Activated naive CD4-positive, alpha-beta T cell treated with anti-CD3 and anti-CD28 coated beads, Interleukin-2, amount 10 ng/mL, durations not matched to agents 7 days and 5 days (primary cell): ENCODE results near the gene CACNB4.
"Not testable (repeated sequence)": the region's sequence is repeated elsewhere in the genome, so short reads cannot be mapped to it uniquely, and the experiment has no call there.

Experiments
- CTCF ChIA-PET: fragments of 350-600 bp; sonication (Branson Sonifier 250); formaldehyde crosslinking; loops from one replicate; lab custom pipeline; 2021; ENCODE audit warnings: antibody characterized with exemption; lab: Charles Lee
- DNase-seq: peaks from one replicate; pipeline ENCODE4 v3.0.0-alpha.2; 2020
- H3K27ac Mint-ChIP-seq: one replicate; pipeline ENCODE4 v1.8.0; 2021; ENCODE audit warnings: mild to moderate bottlenecking, moderate library complexity, mixed read lengths
- H3K27me3 Mint-ChIP-seq: one replicate; pipeline ENCODE4 v1.8.0; 2021; ENCODE audit warnings: mild to moderate bottlenecking, mixed read lengths
- H3K36me3 Mint-ChIP-seq: one replicate; pipeline ENCODE4 v1.8.0; 2021; ENCODE audit warnings: mixed read lengths
- H3K4me1 Mint-ChIP-seq: one replicate; pipeline ENCODE4 v1.8.0; 2021; ENCODE audit warnings: mixed read lengths
- H3K4me3 Mint-ChIP-seq: one replicate; pipeline ENCODE4 v1.8.0; 2021; ENCODE audit warnings: mild to moderate bottlenecking, moderate library complexity, mixed read lengths
- H3K9me3 Mint-ChIP-seq: one replicate; pipeline ENCODE4 v1.8.0; 2021; ENCODE audit warnings: mixed read lengths

CACNB4 gene

DNA sequence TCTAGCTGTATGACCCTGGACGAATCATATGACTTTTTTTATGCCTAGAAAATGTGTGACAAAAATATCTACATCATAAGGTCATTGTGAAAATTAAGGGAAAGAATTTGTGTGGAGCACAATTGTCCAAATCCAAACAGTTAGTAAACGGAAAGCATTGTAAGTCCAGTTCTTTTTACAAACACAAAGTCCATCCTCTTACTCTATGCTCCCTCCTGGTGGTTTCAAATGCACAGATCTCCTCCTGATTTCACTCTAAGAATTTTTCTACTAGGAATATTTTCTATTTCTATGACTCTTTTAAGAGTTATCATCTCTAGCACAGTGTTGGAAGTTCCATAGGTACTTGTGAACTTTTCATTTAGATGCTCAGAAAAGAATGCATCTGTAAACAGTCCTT lies 145.4 kb downstream of the CACNB4 start:
- Mint-ChIP-seq H3K9me3 (no peaks in the 10 kb centered on the region), H3K27me3 (peaks cover 14% of the 10 kb centered on the region), H3K4me3 (no peak overlapping the region), H3K36me3 (no peaks in the 10 kb centered on the region), H3K4me1 (no peaks in the 10 kb centered on the region), H3K27ac (no peak overlapping the region)
- DNase-seq = no peak
- CTCF ChIA-PET = interaction anchor here (1.1 kb wide), 1 partner anchor 39 kb away, joined by 3 read pairs; no protein-coding TSS in a partner anchor

DNA sequence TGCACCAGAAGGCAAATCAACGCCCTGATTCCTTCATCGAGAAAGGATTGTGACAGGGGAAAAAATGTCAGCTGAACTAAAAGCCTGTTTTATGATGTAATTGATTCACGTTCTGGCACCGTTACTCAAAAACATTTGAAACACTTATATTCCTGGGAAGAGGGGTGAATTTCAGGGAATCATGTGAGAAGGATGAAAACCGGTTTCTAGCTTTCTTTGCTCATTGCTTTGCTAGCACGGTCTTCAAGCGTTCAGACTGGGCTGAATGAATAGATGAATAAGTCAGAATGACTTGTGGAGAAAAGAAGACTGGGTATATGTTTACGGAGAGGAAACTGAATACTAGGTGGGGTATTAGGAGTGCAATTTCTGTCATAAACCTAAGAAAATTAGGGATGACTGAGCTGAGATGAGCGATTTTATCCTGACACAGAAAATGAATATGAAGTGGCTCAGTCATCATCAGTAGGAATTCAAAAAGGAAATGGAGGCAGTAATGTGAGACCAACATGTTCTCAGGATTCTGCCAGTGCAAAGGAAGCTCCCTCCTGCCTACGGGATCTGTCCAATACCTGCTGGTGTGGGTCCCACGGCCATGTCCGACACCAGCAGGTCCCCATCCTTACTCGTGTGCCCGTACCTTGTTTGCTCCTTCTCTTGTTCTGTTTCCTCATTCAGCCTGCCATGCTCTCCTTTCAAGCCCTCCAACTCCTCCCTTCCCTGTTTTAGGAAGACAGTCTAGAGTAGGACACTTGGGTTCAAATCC lies 146.0 kb downstream of the CACNB4 start:
- H3K36me3 Mint-ChIP-seq = no peaks in the 10 kb centered on the region
- no peaks in the 10 kb centered on the region for H3K9me3 Mint-ChIP-seq
- CTCF ChIA-PET = interaction anchor here (1.1 kb wide), 1 partner anchor 40 kb away, joined by 3 read pairs; no protein-coding TSS in a partner anchor
- no peak for DNase-seq
- H3K27ac Mint-ChIP-seq = no peak overlapping the region
- H3K4me3 Mint-ChIP-seq = no peak overlapping the region
- H3K27me3 Mint-ChIP-seq = peaks cover 17% of the 10 kb centered on the region
- no peaks in the 10 kb centered on the region for H3K4me1 Mint-ChIP-seq

DNA sequence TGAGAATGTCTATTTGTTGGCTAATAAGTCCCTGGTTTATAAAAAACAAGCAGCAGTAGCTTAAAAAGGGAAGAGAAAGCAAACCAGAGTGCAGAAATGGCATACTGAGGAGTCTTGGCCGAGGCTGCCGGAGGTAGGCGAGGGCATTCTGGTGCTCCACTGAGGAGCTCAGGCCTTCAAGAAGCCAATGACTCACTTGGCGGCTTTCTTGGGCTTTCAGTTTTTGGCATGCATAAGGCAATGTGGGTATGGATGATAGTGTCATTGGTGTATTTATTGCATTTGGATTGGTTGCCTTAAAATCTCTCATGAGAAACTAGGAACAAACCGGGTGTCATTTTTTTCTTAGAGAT lies 151.1 kb downstream of the CACNB4 start:
- no peak overlapping the region for H3K4me3 Mint-ChIP-seq
- H3K27ac Mint-ChIP-seq = no peak overlapping the region
- no peak for DNase-seq
- H3K36me3 Mint-ChIP-seq = no peaks in the 10 kb centered on the region
- H3K27me3 Mint-ChIP-seq = peaks cover 16% of the 10 kb centered on the region
- peaks cover 4% of the 10 kb centered on the region for H3K9me3 Mint-ChIP-seq
- CTCF ChIA-PET = no interaction called here
- H3K4me1 Mint-ChIP-seq = no peaks in the 10 kb centered on the region

DNA sequence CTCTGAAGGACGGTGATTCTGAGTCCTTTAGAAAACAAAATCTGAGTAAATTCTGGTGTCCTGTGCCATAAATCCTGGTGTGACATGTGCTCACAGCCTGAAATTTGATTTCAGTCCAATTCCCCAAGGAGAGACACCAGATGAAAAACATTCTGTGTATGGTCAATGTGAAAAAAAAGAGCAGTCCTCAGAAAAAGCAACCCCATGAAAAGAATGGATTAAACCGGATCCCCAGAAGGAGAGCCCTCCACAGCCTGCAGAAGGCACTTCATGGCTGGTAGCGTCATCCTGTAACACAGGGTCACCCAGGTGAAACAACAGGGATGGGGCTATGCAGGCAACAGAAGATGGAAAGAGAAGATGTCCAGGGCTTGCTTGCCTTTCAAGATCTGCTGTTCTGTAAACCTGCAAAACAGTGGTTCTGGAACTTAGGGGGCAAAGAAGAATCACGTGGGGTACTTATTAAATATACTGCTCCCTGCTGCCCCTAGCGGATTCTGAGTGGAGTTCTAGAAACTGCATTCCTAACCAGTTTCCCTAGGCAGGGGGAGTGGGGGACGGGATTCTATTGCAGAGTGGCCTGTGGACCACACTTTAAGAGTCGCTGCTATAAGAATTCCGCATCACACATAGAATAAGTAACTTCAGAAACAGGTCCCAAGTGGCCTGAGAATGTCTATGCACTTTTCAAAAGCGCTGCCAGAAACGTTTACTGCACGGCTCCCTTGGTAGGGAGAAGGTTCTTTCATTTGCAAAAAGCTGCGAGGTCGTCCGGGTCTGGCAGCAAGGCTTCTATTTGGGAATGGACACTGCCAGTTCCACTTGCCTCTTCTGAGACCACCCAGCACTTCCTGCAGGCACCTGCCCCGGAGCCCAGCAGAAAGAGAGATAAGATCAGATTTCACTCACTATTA lies 151.7 kb downstream of the CACNB4 start:
- Mint-ChIP-seq H3K4me1 (no peaks in the 10 kb centered on the region), H3K27ac (no peak overlapping the region), H3K27me3 (peaks cover 16% of the 10 kb centered on the region), H3K9me3 (peaks cover 6% of the 10 kb centered on the region), H3K4me3 (no peak overlapping the region), H3K36me3 (no peaks in the 10 kb centered on the region)
- DNase-seq = peak; percentile 35
- CTCF ChIA-PET = interaction anchor here (1.1 kb wide), 1 partner anchor 9 kb away, joined by 5 read pairs; no protein-coding TSS in a partner anchor

DNA sequence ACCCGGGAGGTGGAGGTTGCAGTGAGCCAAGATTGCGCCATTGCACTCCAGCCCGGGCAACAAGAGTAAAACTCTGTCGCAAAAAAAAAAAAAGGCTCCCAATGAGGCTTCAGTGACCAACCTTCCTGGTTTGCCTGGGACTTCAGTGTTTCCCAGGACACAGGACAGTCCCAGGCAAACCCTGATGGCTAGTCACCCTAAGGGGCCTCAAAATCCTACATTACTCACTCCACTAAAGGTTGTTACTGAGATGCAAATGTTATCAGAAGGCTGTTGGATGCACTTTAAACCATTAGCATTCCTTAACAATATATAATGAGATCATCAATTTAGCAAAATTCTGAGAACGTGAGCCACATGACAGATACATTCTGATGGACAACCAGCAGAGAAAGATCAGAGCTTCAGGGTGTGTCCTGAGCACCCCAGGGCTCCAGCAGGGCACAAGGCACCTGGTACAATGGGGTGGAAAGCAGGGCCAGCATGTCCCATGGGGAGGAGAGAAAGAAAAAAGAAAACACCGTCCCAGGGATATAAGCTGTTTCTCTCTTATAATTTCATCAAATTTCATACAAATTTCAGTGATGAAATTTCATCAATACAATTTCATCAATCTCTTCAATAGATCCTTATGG lies 152.5 kb downstream of the CACNB4 start:
- Mint-ChIP-seq H3K36me3 (no peaks in the 10 kb centered on the region), H3K4me3 (no peak overlapping the region), H3K4me1 (no peaks in the 10 kb centered on the region), H3K27me3 (peaks cover 16% of the 10 kb centered on the region), H3K27ac (no peak overlapping the region), H3K9me3 (peaks cover 8% of the 10 kb centered on the region)
- DNase-seq = no peak
- CTCF ChIA-PET = interaction anchor here (1.1 kb wide), 1 partner anchor 9 kb away, joined by 5 read pairs; no protein-coding TSS in a partner anchor

DNA sequence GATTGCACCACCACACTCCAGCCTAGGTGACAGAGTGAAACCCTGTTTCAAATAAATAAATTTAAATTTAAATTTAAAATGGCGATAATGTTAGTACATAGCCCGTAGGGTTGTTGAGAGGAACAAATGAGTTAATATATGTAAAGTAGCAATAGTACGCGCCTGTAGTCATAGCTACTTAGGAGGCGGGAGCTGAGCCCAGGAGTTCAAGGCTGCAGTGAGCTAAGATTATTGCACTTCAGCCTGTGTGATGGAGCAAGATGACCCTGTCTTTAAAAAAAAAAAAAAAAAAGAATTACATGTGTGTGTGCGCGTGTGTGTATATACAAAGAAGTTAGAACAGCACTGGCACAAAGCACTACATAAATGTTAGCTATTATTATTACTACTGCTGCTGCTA lies 153.2 kb downstream of the CACNB4 start:
- Mint-ChIP-seq H3K36me3 (no peaks in the 10 kb centered on the region), H3K9me3 (peaks cover 8% of the 10 kb centered on the region), H3K4me3 (no peak overlapping the region), H3K27me3 (peaks cover 16% of the 10 kb centered on the region), H3K27ac (no peak overlapping the region), H3K4me1 (no peaks in the 10 kb centered on the region)
- no peak for DNase-seq
- CTCF ChIA-PET = interaction anchor here (1.0 kb wide), 1 partner anchor 18 kb away, joined by 3 read pairs; no protein-coding TSS in a partner anchor

DNA sequence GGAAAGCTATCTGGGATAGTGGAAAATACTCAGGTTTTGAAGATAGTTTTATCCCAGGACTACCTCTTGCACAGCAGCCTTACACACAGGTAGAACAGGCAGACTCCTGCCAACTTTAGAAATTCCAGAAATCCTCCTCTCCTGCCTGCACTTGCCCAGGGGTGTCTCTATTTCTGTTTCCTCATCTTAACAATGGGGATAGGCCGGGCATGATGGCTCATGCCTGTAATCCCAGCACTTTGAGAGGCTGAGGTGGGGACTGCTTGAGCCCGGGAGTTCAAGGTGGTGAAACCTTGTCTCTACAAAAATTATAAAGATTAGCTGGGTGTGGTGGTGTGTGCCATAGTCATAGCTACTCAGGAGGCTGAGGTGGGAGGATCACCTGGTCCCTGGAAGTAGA lies 153.7 kb downstream of the CACNB4 start:
- peaks cover 16% of the 10 kb centered on the region for H3K27me3 Mint-ChIP-seq
- no peak overlapping the region for H3K27ac Mint-ChIP-seq

DNA sequence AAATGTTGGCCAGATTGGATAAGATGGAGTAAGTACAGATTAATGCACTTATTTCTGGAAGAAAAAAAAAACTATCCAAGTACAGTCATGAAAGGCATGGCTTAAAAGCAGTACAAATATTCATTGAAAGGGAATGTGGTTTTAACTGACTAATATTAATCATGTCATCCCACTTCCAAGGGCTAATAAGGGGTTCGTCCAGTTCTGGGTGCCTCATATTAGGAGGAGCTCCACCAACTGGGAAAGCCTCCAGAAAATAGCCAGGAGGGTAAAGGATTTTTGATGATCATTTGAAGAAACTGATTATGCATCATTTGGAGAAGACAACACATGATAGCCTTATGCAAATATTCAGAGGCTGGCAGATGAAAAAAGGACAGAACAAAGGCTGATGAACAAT lies 155.4 kb downstream of the CACNB4 start:
- CTCF ChIA-PET = interaction anchor here (0.8 kb wide), 1 partner anchor 306 kb away, joined by 4 read pairs; no protein-coding TSS in a partner anchor
- no peak for DNase-seq
- H3K36me3 Mint-ChIP-seq = no peaks in the 10 kb centered on the region

More for the DNA sequence above, 153.7 kb downstream of the CACNB4 start:
- no peak for DNase-seq
- Mint-ChIP-seq H3K4me1 (no peaks in the 10 kb centered on the region), H3K4me3 (no peak overlapping the region), H3K9me3 (peaks cover 8% of the 10 kb centered on the region), H3K36me3 (no peaks in the 10 kb centered on the region)
- CTCF ChIA-PET = interaction anchor here (1.0 kb wide), 1 partner anchor 17 kb away, joined by 3 read pairs; no protein-coding TSS in a partner anchor

DNA sequence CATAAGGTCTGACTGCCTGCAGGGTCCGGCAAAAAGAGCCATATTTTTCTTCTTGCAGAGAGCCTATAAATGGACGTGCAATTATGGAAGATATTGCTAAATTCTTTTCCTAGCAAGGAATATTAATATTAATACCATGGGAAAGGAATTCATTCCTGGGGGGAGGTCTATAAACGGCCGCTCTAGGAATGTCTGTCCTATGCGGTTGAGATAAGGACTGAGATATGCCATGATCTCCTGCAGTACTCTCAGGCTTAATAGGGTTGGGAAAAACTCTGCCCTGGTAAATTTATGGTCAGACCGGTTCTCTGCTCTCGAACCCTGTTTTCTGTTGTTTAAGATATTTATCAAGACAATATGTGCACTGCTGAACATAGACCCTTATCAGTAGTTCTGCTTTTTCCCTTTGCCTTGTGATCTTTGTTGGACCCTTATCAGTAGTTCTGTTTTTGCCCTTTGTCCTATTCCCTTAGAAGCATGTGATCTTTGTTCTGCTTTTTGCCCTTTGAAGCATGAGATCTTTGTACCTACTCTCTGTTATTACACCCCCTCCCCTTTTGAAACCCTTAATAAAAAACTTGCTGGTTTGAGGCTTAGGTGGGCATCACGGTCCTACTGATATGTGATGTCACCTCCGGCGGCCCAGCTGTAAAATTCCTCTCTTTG lies 156.2 kb downstream of the CACNB4 start:
- H3K27ac Mint-ChIP-seq, H3K9me3 Mint-ChIP-seq, H3K36me3 Mint-ChIP-seq, H3K27me3 Mint-ChIP-seq, DNase-seq, CTCF ChIA-PET, H3K4me3 Mint-ChIP-seq, H3K4me1 Mint-ChIP-seq: not testable (repeated sequence)

More for the DNA sequence above, 155.4 kb downstream of the CACNB4 start:
- Mint-ChIP-seq H3K27ac (no peak overlapping the region), H3K9me3 (peaks cover 8% of the 10 kb centered on the region), H3K4me3 (no peak overlapping the region), H3K27me3 (peaks cover 6% of the 10 kb centered on the region), H3K4me1 (no peaks in the 10 kb centered on the region)

DNA sequence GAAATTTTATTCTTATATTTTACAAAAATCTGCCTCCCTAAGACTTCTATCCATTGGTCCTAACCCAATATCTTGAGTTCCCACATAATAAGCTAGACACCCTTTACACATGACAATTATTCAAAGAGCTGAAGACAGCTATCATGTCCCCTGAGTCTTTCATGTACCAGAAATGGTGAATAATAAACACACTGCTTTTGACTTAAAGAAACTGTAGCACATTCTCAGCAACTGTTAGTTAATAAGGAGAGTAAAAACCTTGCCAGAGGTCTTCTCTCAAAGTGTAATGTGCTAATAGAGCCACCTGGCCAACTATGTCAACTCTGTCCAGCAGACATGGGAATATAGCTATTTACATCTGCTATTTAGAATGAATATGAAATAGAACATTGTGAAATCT lies 160.9 kb downstream of the CACNB4 start:
- H3K9me3 Mint-ChIP-seq = peaks cover 5% of the 10 kb centered on the region
- no peaks in the 10 kb centered on the region for H3K27me3 Mint-ChIP-seq
- no peak for DNase-seq
- no peak overlapping the region for H3K27ac Mint-ChIP-seq
- CTCF ChIA-PET = interaction anchor here (1.2 kb wide), 1 partner anchor 9 kb away, joined by 5 read pairs; no protein-coding TSS in a partner anchor
- no peaks in the 10 kb centered on the region for H3K4me1 Mint-ChIP-seq
- no peak overlapping the region for H3K4me3 Mint-ChIP-seq
- H3K36me3 Mint-ChIP-seq = no peaks in the 10 kb centered on the region

DNA sequence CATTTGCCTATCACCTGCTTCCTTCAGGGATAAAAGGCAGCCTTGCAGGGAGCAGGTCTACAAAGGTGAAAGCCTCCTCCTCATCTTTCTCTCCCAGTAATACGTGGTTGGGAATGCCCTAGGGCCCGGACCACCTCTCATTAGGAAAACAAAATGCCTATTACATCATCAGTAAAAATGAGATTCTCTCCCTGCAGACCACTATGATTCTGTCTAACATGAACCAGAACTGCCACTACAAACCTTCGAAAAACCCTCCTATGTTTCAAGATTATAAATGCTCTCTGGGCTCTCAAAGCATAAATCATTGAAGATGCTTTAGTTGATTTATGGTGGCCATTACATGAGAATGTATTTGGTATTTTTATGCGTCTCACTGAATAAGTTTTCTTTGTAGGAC lies 162.2 kb downstream of the CACNB4 start:
- Mint-ChIP-seq H3K27me3 (no peaks in the 10 kb centered on the region), H3K9me3 (no peaks in the 10 kb centered on the region), H3K36me3 (no peaks in the 10 kb centered on the region), H3K27ac (no peak overlapping the region), H3K4me1 (no peaks in the 10 kb centered on the region), H3K4me3 (no peak overlapping the region)
- DNase-seq = no peak
- CTCF ChIA-PET = no interaction called here

DNA sequence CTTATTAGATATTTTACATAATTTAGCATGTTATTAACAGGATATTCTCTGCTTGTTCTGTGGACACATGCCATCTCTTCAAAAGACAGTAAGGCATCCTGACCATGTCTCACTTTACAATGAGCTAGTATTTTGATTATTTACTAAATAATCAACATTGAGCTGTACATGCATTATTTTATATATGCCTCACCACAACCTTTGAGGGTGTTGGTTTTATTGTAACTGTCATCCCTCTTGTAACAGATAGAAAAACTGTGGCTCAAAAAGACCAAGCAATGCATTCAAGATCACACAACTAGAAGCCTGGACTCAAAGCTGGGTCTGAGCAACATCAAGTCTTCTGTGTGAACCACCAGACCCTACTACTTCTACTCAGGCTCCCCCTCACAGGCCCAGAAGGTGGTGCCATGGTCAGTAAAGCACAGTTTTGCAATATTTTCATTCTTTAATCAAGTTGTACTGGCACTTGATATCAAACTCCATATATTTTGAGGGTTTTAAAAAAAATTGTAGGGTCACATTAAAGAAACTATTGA lies 165.5 kb downstream of the CACNB4 start:
- CTCF ChIA-PET = no interaction called here
- H3K27ac Mint-ChIP-seq = no peak overlapping the region
- H3K4me3 Mint-ChIP-seq = no peak overlapping the region
- no peaks in the 10 kb centered on the region for H3K9me3 Mint-ChIP-seq
- no peaks in the 10 kb centered on the region for H3K36me3 Mint-ChIP-seq
- H3K27me3 Mint-ChIP-seq = no peaks in the 10 kb centered on the region
- no peak for DNase-seq
- H3K4me1 Mint-ChIP-seq = no peaks in the 10 kb centered on the region

DNA sequence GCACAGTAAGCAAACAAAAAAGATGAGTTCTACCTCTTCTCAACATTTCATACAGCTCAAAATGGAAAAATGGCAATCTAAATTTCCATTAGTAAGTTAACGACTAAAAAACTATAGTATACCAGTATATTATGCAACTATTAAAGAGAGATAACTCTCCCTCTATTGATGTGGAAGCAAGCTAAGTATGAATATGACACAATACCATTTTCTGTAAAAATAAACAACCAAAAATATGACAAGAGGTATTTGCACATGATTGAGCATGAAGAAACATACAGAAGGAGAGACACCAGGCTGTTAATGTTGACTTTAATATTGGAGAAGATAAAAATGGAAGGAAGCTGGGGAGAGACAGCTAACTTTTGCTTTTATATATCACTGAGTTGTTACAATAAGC lies 167.1 kb downstream of the CACNB4 start:
- Mint-ChIP-seq H3K27me3 (peaks cover 9% of the 10 kb centered on the region), H3K4me3 (no peak overlapping the region), H3K9me3 (no peaks in the 10 kb centered on the region), H3K36me3 (no peaks in the 10 kb centered on the region), H3K27ac (no peak overlapping the region), H3K4me1 (no peaks in the 10 kb centered on the region)
- DNase-seq = no peak
- CTCF ChIA-PET = no interaction called here
